Skin of body (tissue), 1 donor: ENCODE results near the gene MSL3B.

Experiments
- DNase-seq: peaks from one replicate; lab custom pipeline; 2025; lab: John Stamatoyannopoulos, UW

The MSL3B gene

GRCh38 chr2:233833345-233833744 is 34.8 kb downstream of the MSL3B start:
- no peak for DNase-seq

GRCh38 chr2:233832869-233833311 is 35.3 kb downstream of the MSL3B start:
- DNase-seq, result no peak

GRCh38 chr2:233832414-233832813 is 35.8 kb downstream of the MSL3B start:
- no peak for DNase-seq

- no peak for DNase-seq
Measured at GRCh38 chr2:233831861-233832260, 36.3 kb downstream of the MSL3B start.

GRCh38 chr2:233831011-233831721 is 37.0 kb downstream of the MSL3B start:
- DNase-seq, result no peak

GRCh38 chr2:233830111-233830802 is 37.9 kb downstream of the MSL3B start:
- DNase-seq, result no peak

- DNase-seq, result no peak
Measured at GRCh38 chr2:233829193-233830110, 38.7 kb downstream of the MSL3B start.

GRCh38 chr2:233828546-233829192 is 39.5 kb downstream of the MSL3B start:
- no peak for DNase-seq

- no peak for DNase-seq
Measured at GRCh38 chr2:233824373-233824772, 43.8 kb downstream of the MSL3B start.

- DNase-seq, result no peak
Measured at GRCh38 chr2:233823731-233824121, 44.5 kb downstream of the MSL3B start.

- DNase-seq, result no peak
Measured at GRCh38 chr2:233822781-233823730, 45.1 kb downstream of the MSL3B start.

GRCh38 chr2:233822101-233822771 is 46.0 kb downstream of the MSL3B start:
- no peak for DNase-seq

GRCh38 chr2:233821709-233822100 is 46.5 kb downstream of the MSL3B start:
- no peak for DNase-seq

- DNase-seq, result no peak
Measured at GRCh38 chr2:233821196-233821595, 47.0 kb downstream of the MSL3B start.

- no peak for DNase-seq
Measured at GRCh38 chr2:233820774-233821105, 47.4 kb downstream of the MSL3B start.

- DNase-seq, result no peak
Measured at GRCh38 chr2:233819884-233820773, 48.1 kb downstream of the MSL3B start.

GRCh38 chr2:233818639-233819621 is 49.3 kb downstream of the MSL3B start:
- no peak for DNase-seq
